Suppressor macrophage treated with lipopolysaccharide for 4 hours (primary cell): ENCODE measurements around the gene ZCRB1.
A peak's percentile ranks its signal among the peaks of the same experiment; 100 is the strongest.

ENCODE experiments used
- DNase-seq: peaks from one replicate; pipeline ENCODE4 v3.0.0-alpha.2; 2020

The ZCRB1 gene

DNA sequence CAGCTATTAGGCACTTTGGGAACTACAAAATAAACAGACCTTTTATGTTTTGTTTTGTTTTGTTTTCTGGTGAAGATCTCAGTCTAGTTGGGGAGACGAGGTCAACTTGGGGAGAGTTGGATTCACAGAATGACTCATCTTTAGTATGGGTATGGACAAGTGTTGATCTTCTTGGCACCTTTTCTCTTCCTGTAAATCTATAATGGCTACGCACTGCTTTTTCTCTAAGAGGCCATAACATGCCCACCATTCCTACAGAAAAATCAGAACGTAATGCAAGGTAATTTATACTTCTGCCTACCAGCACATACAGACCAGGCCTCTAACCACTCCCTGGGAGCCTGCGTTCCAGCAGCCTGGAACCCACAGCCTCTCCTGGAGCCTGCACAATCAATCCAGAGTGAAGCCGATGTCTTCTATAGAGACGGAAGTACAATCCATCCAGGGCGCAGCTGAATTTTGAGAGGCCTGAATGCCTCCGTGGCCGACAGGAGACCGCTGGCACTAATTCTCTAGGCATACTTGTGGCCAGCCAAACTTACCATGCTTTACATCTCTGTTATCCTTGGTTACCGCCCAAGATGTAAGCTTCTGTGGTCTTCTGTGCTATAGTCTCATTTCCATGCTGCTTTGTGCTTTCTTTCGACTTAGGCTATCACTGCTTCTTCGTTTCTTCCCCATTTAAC is 790 bp upstream of the ZCRB1 start:
- DNase-seq, result peak; percentile 22

DNA sequence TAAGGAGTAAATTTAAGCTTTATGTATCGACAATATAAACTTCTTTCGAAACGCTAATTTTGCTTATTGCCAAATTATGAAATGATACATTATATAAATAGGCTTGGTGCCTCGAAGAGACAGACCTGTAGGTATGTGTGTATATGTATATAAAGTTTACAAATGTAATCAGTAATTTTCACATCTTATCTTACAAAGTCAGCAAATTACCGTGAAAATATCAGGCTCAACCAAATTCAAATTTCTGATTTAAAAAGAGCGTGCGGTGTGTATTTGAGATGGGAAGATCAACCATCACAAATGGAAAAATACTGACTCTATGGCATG is 605 bp downstream of the ZCRB1 start:
- DNase-seq, result no peak

GRCh38 chr12:42323856-42324255 is 2.0 kb downstream of the ZCRB1 start:
- DNase-seq, result no peak

- no peak for DNase-seq
Measured at GRCh38 chr12:42322567-42322966, 3.3 kb downstream of the ZCRB1 start.

DNA sequence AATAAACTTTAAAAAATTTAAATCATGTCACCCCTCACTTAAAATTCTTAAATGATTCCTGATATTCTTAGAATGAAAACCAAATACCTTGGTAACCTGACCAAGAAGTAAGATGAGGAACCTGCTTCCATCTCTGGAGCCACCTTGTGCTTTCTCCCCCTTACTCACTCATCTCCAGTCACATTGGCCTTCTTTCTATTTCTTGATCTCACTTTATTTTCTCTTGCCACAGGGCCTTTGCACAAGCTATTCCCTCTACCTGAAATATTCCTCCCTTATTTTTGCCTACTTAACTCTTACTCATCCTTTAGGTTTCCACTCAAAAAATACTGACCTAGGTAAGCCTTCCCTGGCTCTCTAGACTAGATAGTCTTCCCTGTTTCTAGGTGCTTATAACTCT is 5.1 kb downstream of the ZCRB1 start:
- no peak for DNase-seq

GRCh38 chr12:42315108-42315507 is 10.8 kb downstream of the ZCRB1 start:
- DNase-seq, result no peak

- DNase-seq, result no peak
Measured at GRCh38 chr12:42309996-42310395, 15.9 kb downstream of the ZCRB1 start.

- DNase-seq, result no peak
Measured at GRCh38 chr12:42308390-42308789, 17.5 kb downstream of the ZCRB1 start.

DNA sequence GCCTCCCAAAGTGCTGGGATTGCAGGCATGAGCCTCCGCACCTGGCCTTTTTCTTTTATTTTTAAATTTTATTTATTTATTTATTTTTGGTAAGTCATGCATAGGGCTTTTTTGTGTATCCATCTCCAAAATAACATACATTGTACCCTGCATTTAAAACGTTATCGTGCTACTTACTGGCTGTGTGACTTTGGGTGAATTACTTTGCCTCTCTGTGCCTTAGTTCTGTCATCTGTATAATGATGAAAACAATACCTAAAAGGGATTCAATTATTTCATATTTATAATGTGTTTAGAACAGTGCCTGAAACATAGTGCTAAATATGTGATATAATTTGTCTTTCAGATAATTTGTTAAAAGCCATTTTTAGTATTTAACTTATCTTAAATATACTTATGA is 19.6 kb downstream of the ZCRB1 start:
- DNase-seq, result no peak

DNA sequence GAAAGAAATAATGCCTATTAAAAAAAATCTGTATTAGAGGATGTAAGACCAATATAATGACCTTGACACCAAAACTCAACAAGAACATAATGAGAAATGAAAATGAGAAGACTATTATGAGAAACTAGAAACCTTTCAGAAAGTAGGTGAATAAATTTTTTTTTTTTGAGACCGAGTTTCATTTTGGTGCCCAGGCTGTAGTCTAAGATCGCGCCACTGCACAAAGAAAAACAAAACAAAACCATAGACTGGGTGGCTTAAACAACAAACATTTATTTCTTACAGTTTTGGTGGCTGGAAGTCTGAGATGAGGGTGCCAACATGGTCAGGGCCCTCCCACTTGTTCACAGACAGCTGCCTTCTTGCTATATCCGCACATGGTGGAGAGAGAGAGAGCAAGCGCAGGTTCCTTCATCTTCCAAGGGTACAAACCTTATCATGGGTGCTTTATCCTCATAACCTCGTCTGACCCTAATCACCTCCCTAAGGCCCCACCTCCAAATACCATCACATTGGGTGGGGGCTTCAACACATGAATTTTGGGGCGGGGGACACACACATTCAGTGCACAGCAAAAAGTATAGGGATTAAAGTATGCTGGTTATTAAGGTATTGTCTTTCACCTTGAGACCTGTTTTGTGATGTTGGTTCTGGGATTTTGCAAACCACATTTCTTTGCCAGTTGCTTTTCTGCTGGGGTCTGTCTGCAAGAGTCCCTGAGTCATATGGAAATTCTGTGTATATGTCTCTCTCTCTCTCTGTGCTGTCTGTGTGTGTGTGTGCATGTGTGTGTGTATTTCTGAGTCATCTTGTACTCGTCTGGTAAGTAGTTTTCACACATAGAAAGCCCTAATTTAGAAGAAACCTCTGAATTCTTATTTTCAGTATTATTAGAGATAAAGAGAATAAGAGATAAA is 26.2 kb downstream of the ZCRB1 start:
- DNase-seq, result peak; percentile 12

DNA sequence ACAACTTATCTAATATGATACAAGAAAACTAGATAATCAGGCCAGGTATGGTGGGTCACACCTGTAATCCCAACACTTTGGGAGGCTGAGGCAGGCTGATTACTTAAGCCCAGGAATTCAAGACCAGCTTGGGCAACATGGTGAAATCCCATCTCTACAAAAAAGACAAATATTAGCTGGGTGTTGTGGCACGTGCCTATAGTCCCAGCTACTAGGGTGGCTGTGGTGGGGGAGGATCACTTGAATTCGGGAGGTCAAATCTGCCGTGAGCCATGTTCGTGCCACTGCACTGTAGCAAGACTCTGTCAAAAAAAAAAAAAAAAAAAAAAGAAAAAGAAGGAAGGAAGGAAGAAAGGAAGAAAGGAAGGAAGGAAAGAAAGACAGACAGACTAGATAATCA is 27.0 kb downstream of the ZCRB1 start:
- DNase-seq, result no peak

DNA sequence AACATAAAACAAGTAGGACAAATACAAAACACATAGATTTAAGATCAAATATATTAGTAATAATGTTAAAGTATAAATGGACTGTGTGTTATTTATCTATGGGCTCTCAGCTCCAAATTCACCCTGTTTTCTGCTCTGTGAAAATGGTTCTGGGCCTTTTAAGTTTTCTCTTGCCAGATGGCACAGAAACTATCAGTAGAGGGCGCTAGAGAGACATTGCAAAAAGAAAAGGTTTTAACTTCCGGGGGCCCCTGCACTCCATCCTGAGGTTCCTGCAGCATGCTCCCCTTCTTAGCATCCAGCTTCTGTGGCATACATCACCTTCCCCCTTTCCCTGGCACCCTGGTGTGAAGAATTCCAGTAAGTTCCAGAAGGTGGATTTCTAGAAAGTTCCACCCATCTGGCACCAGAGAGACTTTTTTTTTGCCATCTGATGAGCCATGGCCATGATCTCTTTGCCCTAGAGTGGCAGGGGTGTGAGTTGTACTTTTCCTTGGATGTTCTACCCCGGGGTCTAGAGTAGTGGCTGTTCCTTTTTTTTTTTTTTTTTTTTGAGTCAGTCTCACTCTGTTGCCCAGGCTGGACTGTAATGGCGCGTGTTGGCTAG is 29.3 kb downstream of the ZCRB1 start:
- DNase-seq, result peak; percentile 37

- no peak for DNase-seq
Measured at GRCh38 chr12:42291680-42292079, 34.2 kb downstream of the ZCRB1 start.

GRCh38 chr12:42288544-42288943 is 37.4 kb downstream of the ZCRB1 start:
- DNase-seq, result no peak

GRCh38 chr12:42286741-42287140 is 39.2 kb downstream of the ZCRB1 start:
- DNase-seq, result no peak

DNA sequence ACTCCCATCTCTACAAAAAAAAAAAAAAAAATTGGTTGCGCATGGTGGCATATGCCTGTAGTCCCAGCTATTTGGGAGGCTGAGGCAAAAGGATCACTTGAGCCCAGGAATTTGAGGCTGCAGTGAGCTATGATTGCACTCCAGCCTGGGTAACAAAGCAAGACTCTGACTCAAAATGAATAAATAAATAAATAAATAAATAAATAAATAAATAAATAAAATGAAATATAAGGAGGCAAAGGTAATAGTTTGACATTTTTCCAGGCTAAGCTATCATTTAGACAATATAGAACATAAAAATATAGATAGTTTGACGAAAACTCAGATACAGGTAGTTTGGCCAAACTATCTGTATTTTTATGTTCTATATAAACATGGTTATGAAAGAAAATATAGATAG is 40.5 kb downstream of the ZCRB1 start:
- no peak for DNase-seq

DNA sequence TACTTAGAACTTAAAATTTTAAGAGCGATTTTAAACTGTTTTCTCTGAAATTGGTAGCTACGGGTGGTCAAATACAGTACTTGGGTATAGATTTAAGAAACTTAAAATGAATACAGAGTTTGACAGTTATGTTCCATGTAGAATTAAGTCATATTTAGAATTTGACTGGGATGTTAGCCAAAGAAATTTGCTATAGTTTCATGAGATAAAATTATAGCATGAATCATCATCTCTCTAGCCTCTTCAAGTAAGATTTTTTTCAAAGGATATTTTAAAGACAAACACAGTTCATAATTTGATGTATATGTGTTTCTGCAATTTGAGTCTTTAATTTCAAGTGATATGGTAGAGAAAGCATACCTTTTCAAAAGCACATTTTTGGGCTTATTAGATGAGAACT is 41.0 kb downstream of the ZCRB1 start:
- no peak for DNase-seq

DNA sequence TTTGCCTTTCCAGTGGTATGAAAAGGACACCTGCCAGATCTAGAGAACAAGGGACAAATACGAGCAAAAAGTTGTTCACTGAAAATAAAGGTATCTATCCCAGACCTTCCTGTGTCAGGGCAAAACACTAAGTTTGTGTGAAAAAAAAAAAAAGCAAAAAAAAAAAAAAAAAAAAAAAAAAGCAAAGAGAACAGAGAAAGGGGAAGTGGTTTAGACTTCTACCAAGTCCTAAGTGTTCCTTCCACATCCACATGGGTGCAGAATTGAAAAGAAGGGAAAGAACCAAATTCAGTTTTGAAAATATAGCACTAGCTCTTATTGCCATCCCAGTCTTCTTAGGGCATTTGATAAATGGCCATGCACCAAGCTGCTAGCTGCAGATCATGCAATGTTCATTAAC is 41.7 kb downstream of the ZCRB1 start:
- DNase-seq, result peak; percentile 24

GRCh38 chr12:42283739-42284138 is 42.2 kb downstream of the ZCRB1 start:
- peak; percentile 21 for DNase-seq

DNA sequence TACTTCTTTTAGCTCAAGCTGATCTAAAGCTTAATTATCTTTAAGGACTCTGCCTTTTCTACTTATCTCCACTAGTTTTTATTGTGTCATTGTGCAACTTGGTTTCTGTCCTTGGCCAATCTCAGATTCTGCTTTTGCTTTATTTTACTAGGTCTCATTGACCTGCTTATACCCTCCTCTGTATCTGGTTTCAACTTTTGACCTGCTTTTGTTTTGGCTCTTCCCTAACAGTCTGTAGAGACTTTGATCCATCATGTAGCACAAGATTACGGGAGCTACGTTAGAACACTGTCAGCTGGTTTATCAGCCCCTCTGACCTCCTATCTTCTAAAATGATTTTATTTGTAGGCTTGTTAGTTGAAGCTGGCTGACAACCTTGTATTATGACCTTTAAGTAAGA is 43.6 kb downstream of the ZCRB1 start:
- DNase-seq, result no peak

DNA sequence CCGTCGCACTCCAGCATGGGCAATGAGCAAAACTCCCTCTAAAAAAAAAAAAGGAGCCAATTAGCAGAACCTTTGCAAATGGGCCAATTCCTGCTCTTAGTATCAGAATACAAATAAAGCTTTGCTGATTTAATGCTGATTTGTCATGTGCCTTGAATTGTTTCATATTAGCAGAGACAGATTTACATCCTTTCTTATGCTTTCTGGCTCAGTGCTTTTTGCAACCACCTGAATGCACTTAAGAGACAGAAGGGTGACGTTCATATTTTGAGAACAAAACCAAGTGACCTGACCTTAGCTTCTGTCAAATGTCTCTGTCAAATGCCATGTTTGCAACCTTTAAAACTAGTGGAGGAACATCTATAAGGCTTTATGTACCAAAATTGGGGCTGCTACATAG is 44.0 kb downstream of the ZCRB1 start:
- DNase-seq, result no peak

GRCh38 chr12:42281278-42281677 is 44.6 kb downstream of the ZCRB1 start:
- no peak for DNase-seq

GRCh38 chr12:42278128-42278510 is 47.8 kb downstream of the ZCRB1 start:
- DNase-seq, result no peak
